ENCODE results near the gene GPAT2. TPM values are rescaled to one million over a fixed set of nuclear protein-coding genes. Genes with fewer than 3 reads are reported as not detected.

GPAT2 gene
- total and polyA plus RNA-seq, 2 of the 13 experiments (the other 11 are each of a cell fraction or from before 2014, with no cell fraction given): not detected

GRCh38 chr2:95992102-95992501 lies 42.6 kb downstream of the GPAT2 start (continued):
- TF ChIP-seq ZNF709 (CRISPR knock-in tag; IDR thresholded peaks at IDR 0.05): peak; percentile 68; the same call in 1 of the 2 replicates
- TF ChIP-seq ZBTB4 (CRISPR knock-in tag; IDR thresholded peaks at IDR 0.05; ENCODE audit: borderline replicate concordance): peak; percentile 46; the same call in 1 of the 2 replicates
- peak; percentile 67 for TF ChIP-seq PHF21A (CRISPR knock-in tag; IDR thresholded peaks at IDR 0.05)
- TF ChIP-seq GABPB1 (CRISPR knock-in tag; IDR thresholded peaks at IDR 0.05): peak; percentile 57; the same call in 1 of the 2 replicates
- peak; percentile 74 for TF ChIP-seq ZMYM4 (CRISPR knock-in tag; IDR thresholded peaks at IDR 0.05)
- TF ChIP-seq HOXA9 (CRISPR knock-in tag; IDR thresholded peaks at IDR 0.05; ENCODE audit: borderline replicate concordance): peak; percentile 47; the same call in 1 of the 2 replicates
- TF ChIP-seq, protein P1, sequence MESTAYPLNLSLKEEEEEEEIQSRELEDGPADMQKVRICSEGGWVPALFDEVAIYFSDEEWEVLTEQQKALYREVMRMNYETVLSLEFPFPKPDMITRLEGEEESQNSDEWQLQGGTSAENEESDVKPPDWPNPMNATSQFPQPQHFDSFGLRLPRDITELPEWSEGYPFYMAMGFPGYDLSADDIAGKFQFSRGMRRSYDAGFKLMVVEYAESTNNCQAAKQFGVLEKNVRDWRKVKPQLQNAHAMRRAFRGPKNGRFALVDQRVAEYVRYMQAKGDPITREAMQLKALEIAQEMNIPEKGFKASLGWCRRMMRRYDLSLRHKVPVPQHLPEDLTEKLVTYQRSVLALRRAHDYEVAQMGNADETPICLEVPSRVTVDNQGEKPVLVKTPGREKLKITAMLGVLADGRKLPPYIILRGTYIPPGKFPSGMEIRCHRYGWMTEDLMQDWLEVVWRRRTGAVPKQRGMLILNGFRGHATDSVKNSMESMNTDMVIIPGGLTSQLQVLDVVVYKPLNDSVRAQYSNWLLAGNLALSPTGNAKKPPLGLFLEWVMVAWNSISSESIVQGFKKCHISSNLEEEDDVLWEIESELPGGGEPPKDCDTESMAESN (CRISPR knock-in tag; conservative IDR thresholded peaks at IDR 0.05): peak; percentile 78
- peak; percentile 86 for TF ChIP-seq ZNF800 (CRISPR knock-in tag; IDR thresholded peaks at IDR 0.05)

Measured in HepG2 (cell line).